ENCODE results near the gene SPEN. TPM values are rescaled to one million over a fixed set of nuclear protein-coding genes. Genes with fewer than 3 reads are reported as not detected.

The SPEN gene
- total RNA-seq, 1 experiment from 2014 or later = 26.8 TPM

- H3K4me3 ChIP-seq (ENCODE audit: low read length) = no peak overlapping the region
- no peaks in the 10 kb centered on the region for H4K20me1 ChIP-seq (ENCODE audit: insufficient read depth, low read depth, low read length)
- no peaks in the 10 kb centered on the region for H3K9me3 ChIP-seq (ENCODE audit: low read length)
- H3K36me3 ChIP-seq (ENCODE audit: insufficient read depth, low read length) = peaks cover 10% of the 10 kb centered on the region; the same call in 1 of the 2 replicates
- H3K4me2 ChIP-seq (ENCODE audit: low read depth, low read length, poor library complexity, severe bottlenecking) = no peak overlapping the region
- H3K9ac ChIP-seq (ENCODE audit: low read length) = no peak overlapping the region
- no peaks in the 10 kb centered on the region for H3K27me3 ChIP-seq (ENCODE audit: low read length)
- no peak overlapping the region for H3K27ac ChIP-seq (ENCODE audit: low read length)
- H3K79me2 ChIP-seq (ENCODE audit: low read length) = no peaks in the 10 kb centered on the region
- no peak for DNase-seq
- no peaks in the 10 kb centered on the region for H3K9me2 ChIP-seq (replicated peaks; ENCODE audit: insufficient read depth, low read length)
- H2AFZ ChIP-seq (ENCODE audit: low read length) = no peak overlapping the region
- no peaks in the 10 kb centered on the region for H3K4me1 ChIP-seq (ENCODE audit: low read length)
These were observed 88.5 kb downstream of the SPEN start for GRCh38 chr1:15936025-15936424.

- Histone ChIP-seq H3K4me1 (ENCODE audit: low read length) (no peaks in the 10 kb centered on the region), H3K79me2 (ENCODE audit: low read length) (no peaks in the 10 kb centered on the region), H3K9me2 (replicated peaks; ENCODE audit: insufficient read depth, low read length) (no peaks in the 10 kb centered on the region), H4K20me1 (ENCODE audit: insufficient read depth, low read depth, low read length) (no peaks in the 10 kb centered on the region), H3K36me3 (ENCODE audit: insufficient read depth, low read length) (peaks cover 10% of the 10 kb centered on the region; the same call in 1 of the 2 replicates), H3K9me3 (ENCODE audit: low read length) (no peaks in the 10 kb centered on the region), H3K27ac (ENCODE audit: low read length) (no peak overlapping the region), H2AFZ (ENCODE audit: low read length) (no peak overlapping the region), H3K27me3 (ENCODE audit: low read length) (no peaks in the 10 kb centered on the region), H3K4me3 (ENCODE audit: low read length) (no peak overlapping the region), H3K9ac (ENCODE audit: low read length) (no peak overlapping the region), H3K4me2 (ENCODE audit: low read depth, low read length, poor library complexity, severe bottlenecking) (no peak overlapping the region)
- DNase-seq = no peak
These were observed 89.6 kb downstream of the SPEN start for GRCh38 chr1:15937146-15937545.

GRCh38 chr1:15937706-15938168, 90.2 kb downstream of the SPEN start:
- no peak for DNase-seq
- Histone ChIP-seq H4K20me1 (ENCODE audit: insufficient read depth, low read depth, low read length) (no peaks in the 10 kb centered on the region), H3K9me3 (ENCODE audit: low read length) (no peaks in the 10 kb centered on the region)

GRCh38 chr1:15938628-15939161, 91.2 kb downstream of the SPEN start:
- H4K20me1 ChIP-seq (ENCODE audit: insufficient read depth, low read depth, low read length) = no peaks in the 10 kb centered on the region
- H3K9me2 ChIP-seq (replicated peaks; ENCODE audit: insufficient read depth, low read length) = no peaks in the 10 kb centered on the region
- H2AFZ ChIP-seq (ENCODE audit: low read length) = no peak overlapping the region
- DNase-seq = no peak
- no peaks in the 10 kb centered on the region for H3K79me2 ChIP-seq (ENCODE audit: low read length)
- H3K27ac ChIP-seq (ENCODE audit: low read length) = no peak overlapping the region
- no peaks in the 10 kb centered on the region for H3K4me1 ChIP-seq (ENCODE audit: low read length)
- no peak overlapping the region for H3K4me2 ChIP-seq (ENCODE audit: low read depth, low read length, poor library complexity, severe bottlenecking)
- no peak overlapping the region for H3K4me3 ChIP-seq (ENCODE audit: low read length)
- no peaks in the 10 kb centered on the region for H3K9me3 ChIP-seq (ENCODE audit: low read length)
- no peak overlapping the region for H3K9ac ChIP-seq (ENCODE audit: low read length)
- H3K27me3 ChIP-seq (ENCODE audit: low read length) = no peaks in the 10 kb centered on the region
- H3K36me3 ChIP-seq (ENCODE audit: insufficient read depth, low read length) = peaks cover 10% of the 10 kb centered on the region; the same call in 1 of the 2 replicates

More at GRCh38 chr1:15937706-15938168, 90.2 kb downstream of the SPEN start:
- no peak overlapping the region for H3K4me2 ChIP-seq (ENCODE audit: low read depth, low read length, poor library complexity, severe bottlenecking)
- H2AFZ ChIP-seq (ENCODE audit: low read length) = no peak overlapping the region
- H3K27ac ChIP-seq (ENCODE audit: low read length) = no peak overlapping the region
- peaks cover 10% of the 10 kb centered on the region; the same call in 1 of the 2 replicates for H3K36me3 ChIP-seq (ENCODE audit: insufficient read depth, low read length)
- H3K9ac ChIP-seq (ENCODE audit: low read length) = no peak overlapping the region
- no peaks in the 10 kb centered on the region for H3K27me3 ChIP-seq (ENCODE audit: low read length)
- H3K9me2 ChIP-seq (replicated peaks; ENCODE audit: insufficient read depth, low read length) = no peaks in the 10 kb centered on the region
- no peaks in the 10 kb centered on the region for H3K4me1 ChIP-seq (ENCODE audit: low read length)
- no peaks in the 10 kb centered on the region for H3K79me2 ChIP-seq (ENCODE audit: low read length)
- no peak overlapping the region for H3K4me3 ChIP-seq (ENCODE audit: low read length)

- H3K4me2 ChIP-seq (ENCODE audit: low read depth, low read length, poor library complexity, severe bottlenecking) = no peak overlapping the region
- H4K20me1 ChIP-seq (ENCODE audit: insufficient read depth, low read depth, low read length) = no peaks in the 10 kb centered on the region
- H3K4me1 ChIP-seq (ENCODE audit: low read length) = no peaks in the 10 kb centered on the region
- no peak overlapping the region for H3K9ac ChIP-seq (ENCODE audit: low read length)
- no peak for DNase-seq
- no peak overlapping the region for H3K4me3 ChIP-seq (ENCODE audit: low read length)
- H3K27me3 ChIP-seq (ENCODE audit: low read length) = no peaks in the 10 kb centered on the region
- no peaks in the 10 kb centered on the region for H3K79me2 ChIP-seq (ENCODE audit: low read length)
- peaks cover 10% of the 10 kb centered on the region; the same call in 1 of the 2 replicates for H3K36me3 ChIP-seq (ENCODE audit: insufficient read depth, low read length)
- H3K27ac ChIP-seq (ENCODE audit: low read length) = no peak overlapping the region
- H3K9me2 ChIP-seq (replicated peaks; ENCODE audit: insufficient read depth, low read length) = no peaks in the 10 kb centered on the region
- H2AFZ ChIP-seq (ENCODE audit: low read length) = no peak overlapping the region
- H3K9me3 ChIP-seq (ENCODE audit: low read length) = no peaks in the 10 kb centered on the region
These were observed 91.9 kb downstream of the SPEN start for GRCh38 chr1:15939181-15940109.

- Histone ChIP-seq H4K20me1 (ENCODE audit: insufficient read depth, low read depth, low read length) (no peaks in the 10 kb centered on the region), H3K9me2 (replicated peaks; ENCODE audit: insufficient read depth, low read length) (no peaks in the 10 kb centered on the region), H3K9ac (ENCODE audit: low read length) (no peak overlapping the region), H3K4me1 (ENCODE audit: low read length) (no peaks in the 10 kb centered on the region), H3K27ac (ENCODE audit: low read length) (no peak overlapping the region), H3K4me3 (ENCODE audit: low read length) (no peak overlapping the region), H3K9me3 (ENCODE audit: low read length) (no peaks in the 10 kb centered on the region), H2AFZ (ENCODE audit: low read length) (no peak overlapping the region), H3K4me2 (ENCODE audit: low read depth, low read length, poor library complexity, severe bottlenecking) (no peak overlapping the region), H3K36me3 (ENCODE audit: insufficient read depth, low read length) (peaks cover 10% of the 10 kb centered on the region; the same call in 1 of the 2 replicates), H3K27me3 (ENCODE audit: low read length) (no peaks in the 10 kb centered on the region), H3K79me2 (ENCODE audit: low read length) (no peaks in the 10 kb centered on the region)
- no peak for DNase-seq
These were observed 92.9 kb downstream of the SPEN start for GRCh38 chr1:15940110-15941043.

- no peaks in the 10 kb centered on the region for H3K9me2 ChIP-seq (replicated peaks; ENCODE audit: insufficient read depth, low read length)
- H3K9me3 ChIP-seq (ENCODE audit: low read length) = no peaks in the 10 kb centered on the region
- H3K27me3 ChIP-seq (ENCODE audit: low read length) = no peaks in the 10 kb centered on the region
- H3K4me3 ChIP-seq (ENCODE audit: low read length) = no peak overlapping the region
- no peaks in the 10 kb centered on the region for H4K20me1 ChIP-seq (ENCODE audit: insufficient read depth, low read depth, low read length)
- peaks cover 10% of the 10 kb centered on the region; the same call in 1 of the 2 replicates for H3K36me3 ChIP-seq (ENCODE audit: insufficient read depth, low read length)
- H3K79me2 ChIP-seq (ENCODE audit: low read length) = no peaks in the 10 kb centered on the region
- no peak overlapping the region for H3K9ac ChIP-seq (ENCODE audit: low read length)
- H3K27ac ChIP-seq (ENCODE audit: low read length) = no peak overlapping the region
- H3K4me1 ChIP-seq (ENCODE audit: low read length) = no peaks in the 10 kb centered on the region
- DNase-seq = no peak
- no peak overlapping the region for H2AFZ ChIP-seq (ENCODE audit: low read length)
- no peak overlapping the region for H3K4me2 ChIP-seq (ENCODE audit: low read depth, low read length, poor library complexity, severe bottlenecking)
These were observed 93.7 kb downstream of the SPEN start for GRCh38 chr1:15941044-15941840.

Data from Karpas-422 (cell line).